HG03575 (cell line): ENCODE data around the gene SLC8A3.

ENCODE experiments used
- ATAC-seq: cut with Tn5 transposase; IDR thresholded peaks from one replicate; pipeline ENCODE4 v1.9.1; 2021; ENCODE audit not compliant: unreplicated experiment, insufficient number of reproducible peaks, low FRiP score; ENCODE audit errors: extremely low read depth

The SLC8A3 gene

GRCh38 chr14:70130482-70130881 is 58.3 kb downstream of the SLC8A3 start:
- ATAC-seq = no peak

DNA sequence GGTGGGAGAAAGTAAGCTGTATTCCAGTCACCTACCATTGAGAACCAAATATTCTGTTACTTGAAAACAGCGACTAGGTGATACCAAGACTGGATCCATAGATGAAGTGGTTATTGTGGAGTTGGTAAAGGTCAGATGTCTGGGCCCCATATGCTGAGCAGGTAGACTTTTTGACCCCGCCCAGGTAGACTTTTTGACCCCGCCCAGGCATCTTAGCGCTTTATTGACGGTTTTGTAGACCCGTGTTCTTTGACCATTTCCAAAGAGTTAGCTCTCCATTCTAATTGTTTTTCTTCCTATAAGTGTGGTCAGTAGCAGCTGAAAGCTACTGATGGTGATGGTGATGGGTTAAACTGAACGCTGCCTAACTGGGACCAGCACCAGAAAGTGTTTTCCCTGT is 61.6 kb downstream of the SLC8A3 start:
- ATAC-seq = no peak

DNA sequence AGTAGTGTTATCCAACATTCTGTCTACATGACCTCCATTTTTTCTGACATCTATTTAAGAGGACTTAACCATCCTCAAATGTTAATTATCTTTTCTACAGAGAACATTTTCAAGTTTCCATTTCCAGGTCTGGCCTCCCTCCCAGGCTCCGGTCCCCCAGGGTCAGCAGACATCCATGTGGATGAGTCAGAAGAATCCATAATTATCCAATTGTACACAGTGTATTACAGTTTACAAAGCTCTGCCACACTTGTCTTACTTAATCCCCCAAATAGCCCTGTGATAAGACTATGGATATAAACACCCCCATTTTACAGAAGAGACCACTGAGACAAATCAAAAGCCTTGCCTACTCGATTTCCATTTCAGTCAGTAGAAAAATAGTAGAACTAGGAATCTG is 65.0 kb downstream of the SLC8A3 start:
- ATAC-seq = no peak

- no peak for ATAC-seq
Measured at GRCh38 chr14:70121521-70121920, 67.2 kb downstream of the SLC8A3 start.

GRCh38 chr14:70118064-70118463 is 70.7 kb downstream of the SLC8A3 start:
- ATAC-seq = no peak

DNA sequence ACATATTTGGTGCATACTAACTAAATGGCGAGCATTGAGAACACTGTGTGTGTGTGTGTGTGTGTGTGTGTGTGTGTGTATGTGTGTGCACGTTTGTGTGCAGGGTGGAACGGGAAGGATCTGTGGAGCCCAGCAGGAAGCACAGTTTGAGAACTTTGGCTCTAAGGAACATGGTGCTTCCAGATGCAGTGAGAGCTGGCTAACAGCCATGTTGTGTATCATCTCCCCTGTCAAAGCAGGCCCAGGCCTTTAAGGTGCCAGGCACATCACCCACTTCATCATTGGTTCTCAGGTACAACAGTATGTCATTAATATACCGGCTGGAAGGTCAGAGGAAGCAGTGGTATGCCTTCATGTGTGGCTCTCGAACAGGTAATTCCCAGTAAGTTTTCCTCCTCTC is 72.5 kb downstream of the SLC8A3 start:
- ATAC-seq = no peak

- no peak for ATAC-seq
Measured at GRCh38 chr14:70114621-70115156, 74.1 kb downstream of the SLC8A3 start.

DNA sequence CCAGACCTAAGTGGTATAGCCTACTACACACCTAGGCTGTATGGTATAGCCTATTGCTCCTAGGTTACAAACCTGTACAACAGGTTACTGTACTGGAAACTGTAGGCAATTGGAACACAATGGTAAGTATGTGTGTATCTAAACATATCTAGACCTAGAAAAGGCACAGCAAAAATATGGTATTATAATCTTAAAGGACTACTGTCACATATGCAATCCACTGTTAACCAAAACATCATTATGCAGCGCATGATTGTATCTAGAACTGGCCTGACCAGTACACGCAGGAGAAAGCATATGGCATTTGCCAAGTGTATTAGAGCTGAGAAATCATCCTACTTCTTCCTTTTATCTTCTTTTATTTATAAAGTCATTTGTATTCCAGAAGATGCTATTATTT is 75.5 kb downstream of the SLC8A3 start:
- no peak for ATAC-seq

GRCh38 chr14:70108419-70108818 is 80.3 kb downstream of the SLC8A3 start:
- ATAC-seq = no peak

DNA sequence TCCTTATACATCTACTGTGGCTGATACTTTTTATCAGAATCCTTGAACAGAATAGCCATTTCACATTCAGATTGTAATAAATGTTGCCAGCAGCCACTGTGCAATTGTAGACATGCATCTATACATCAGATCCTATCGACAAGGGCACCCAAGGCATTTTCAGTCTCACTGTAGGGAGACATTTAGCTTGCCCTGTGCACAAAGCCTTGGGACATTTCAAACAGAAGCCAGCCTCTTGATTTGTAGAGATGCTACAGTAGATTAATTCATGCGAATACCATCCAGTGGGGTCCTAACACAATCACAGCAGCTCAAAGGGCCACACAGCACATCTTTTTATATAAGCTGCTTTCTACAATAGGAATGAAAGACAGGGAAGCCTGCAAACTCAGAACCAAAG is 81.4 kb downstream of the SLC8A3 start:
- no peak for ATAC-seq

DNA sequence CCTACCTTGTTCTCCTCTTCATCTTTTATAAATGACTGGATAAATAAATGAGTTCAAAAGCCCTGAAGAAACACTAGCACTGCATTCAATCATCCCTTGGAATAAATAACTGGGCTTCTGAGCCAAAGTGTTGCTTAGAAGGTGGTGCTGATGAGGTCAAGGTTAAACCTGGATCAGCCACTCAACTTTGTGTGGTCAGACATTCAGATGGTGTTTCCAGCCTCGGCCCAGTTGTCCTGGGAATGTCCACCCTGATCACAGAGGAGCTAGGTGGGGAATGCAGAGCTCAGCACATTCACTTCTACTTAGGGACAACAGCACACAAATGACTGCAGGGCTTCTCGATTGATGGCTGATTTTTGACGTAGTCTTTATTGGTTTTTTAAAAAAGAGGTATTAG is 88.7 kb downstream of the SLC8A3 start:
- no peak for ATAC-seq

DNA sequence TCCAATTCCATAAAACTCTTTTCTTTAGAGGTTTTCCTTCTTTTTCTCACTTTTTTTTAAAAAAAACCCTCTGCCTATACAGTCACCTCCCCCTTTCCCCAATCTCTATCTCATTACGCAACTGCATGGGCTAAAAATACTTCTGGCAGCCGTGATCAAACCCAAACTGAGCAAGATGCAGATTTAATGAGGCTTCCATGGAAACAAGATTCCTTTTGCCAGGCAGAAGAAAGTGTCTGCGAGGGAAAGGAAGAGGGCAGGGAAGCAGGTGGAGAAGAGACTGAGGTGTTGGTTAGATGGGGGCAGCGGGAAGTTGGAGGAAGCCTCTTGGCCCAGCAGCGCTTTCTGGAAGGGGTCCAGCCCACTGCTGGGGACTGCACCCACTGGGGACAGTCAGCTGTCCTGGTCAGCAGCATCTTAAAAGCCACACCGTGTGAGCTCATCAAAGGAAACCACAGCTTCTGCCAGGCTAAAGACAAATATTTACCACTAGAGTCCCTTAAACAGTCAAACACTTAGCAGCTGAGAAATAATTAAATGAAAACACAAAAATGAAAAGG is 90.4 kb downstream of the SLC8A3 start:
- ATAC-seq = no peak

DNA sequence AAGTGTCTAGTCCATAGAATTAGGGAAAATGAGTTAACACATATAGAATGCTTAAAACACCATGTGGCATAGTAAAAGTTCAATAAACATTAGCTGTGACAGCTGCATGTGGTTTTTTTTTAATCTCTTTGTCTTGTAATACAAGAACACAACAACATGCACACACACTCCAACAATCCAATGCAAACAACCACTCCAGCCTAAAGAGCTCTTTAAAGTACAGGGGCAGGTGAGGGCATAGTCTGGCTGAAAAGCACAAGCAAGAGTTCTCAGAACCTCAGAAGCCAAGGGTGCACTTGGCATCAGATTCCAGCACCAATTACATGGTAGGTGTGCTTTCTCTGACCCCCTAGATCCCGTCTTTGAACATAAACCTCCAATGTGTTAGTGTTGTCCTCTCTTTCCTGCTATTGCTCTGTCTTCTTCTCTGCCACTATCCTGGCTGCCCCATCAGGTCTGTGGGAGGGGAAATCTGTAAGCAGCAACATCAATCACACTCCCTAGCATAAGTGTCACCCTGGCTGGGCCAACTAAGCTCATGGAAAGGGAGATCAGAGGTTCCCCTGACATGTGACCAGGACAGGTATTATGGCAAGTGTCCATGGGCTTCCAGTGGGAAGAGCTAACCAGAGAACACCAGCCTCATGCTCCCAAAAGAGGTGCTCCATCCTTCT is 91.0 kb downstream of the SLC8A3 start:
- no peak for ATAC-seq

GRCh38 chr14:70096866-70097265 is 91.9 kb downstream of the SLC8A3 start:
- no peak for ATAC-seq

DNA sequence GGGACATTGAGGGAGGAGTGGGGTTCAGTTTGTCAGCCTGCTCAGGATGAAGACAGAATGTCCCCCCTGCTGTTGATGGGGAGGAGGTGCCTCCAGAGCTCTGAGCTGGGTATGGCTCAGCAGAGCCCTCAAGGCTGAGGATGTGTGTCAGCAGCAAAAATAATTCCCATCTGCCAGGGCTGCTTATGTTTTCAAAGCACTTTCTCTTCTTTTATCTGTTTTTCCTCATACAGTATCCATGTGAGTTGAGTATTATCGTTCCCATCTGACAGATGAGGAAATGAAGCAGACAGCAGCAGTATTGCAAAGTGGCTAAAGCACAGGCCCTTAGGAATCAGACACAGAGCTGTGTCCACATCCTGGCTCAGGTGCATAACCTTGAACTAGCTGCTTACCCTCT is 94.1 kb downstream of the SLC8A3 start:
- no peak for ATAC-seq

- no peak for ATAC-seq
Measured at GRCh38 chr14:70094106-70094505, 94.6 kb downstream of the SLC8A3 start.

GRCh38 chr14:70093156-70093555 is 95.6 kb downstream of the SLC8A3 start:
- no peak for ATAC-seq

- ATAC-seq = no peak
Measured at GRCh38 chr14:70087380-70087697, 101.4 kb downstream of the SLC8A3 start.

- no peak for ATAC-seq
Measured at GRCh38 chr14:70086685-70087379, 101.9 kb downstream of the SLC8A3 start.

GRCh38 chr14:70084226-70084625 is 104.5 kb downstream of the SLC8A3 start:
- no peak for ATAC-seq
